SU-DHL-6 (cell line): ENCODE measurements around the gene TGM3.

Source experiments
- CTCF ChIP-seq: fragments of 200-600 bp; sonication (generic); IDR thresholded peaks from one replicate; pipeline ENCODE4 v1.5.1; 2017; ENCODE audit warnings: antibody characterized with exemption, mild to moderate bottlenecking, low read length, moderate library complexity; ENCODE audit not compliant: insufficient read depth, poor library complexity, severe bottlenecking
- EZH2phosphoT487 ChIP-seq: fragments of 200-600 bp; sonication (generic), shearing (Covaris generic); conservative IDR thresholded peaks from 2 replicates; pipeline ENCODE4 v1.6.1; 2018; ENCODE audit warnings: mild to moderate bottlenecking, antibody characterized with exemption, low read length, moderate library complexity, mixed read lengths

GRCh38 chr20:2363587-2363986 lies 67.8 kb downstream of the TGM3 start:
- TF ChIP-seq CTCF (no peak), EZH2phosphoT487 (no peak)
